Esophagus squamous epithelium (tissue), 4 donors: ENCODE measurements around the gene LBX2.

ENCODE experiments used
- POLR2A ChIP-seq, 4 donors: fragments of 450-650 bp; IDR thresholded peaks; one replicate each; pipeline ENCODE4 v1.6.1; 2017; ENCODE audit warnings: antibody characterized with exemption in 4 of 4, mild to moderate bottlenecking in 4 of 4, moderate library complexity in 3 of 4
- TF ChIP-seq, protein P1 (sequence below), 6 experiments: fragments of 450-650 bp in 4 of 6; fragments of 200-600 bp in 2 of 6; sonication (generic) in 2 of 6; IDR thresholded peaks; one replicate each; pipeline ENCODE4 v1.5.1; 2016 to 2019; ENCODE audit warnings: antibody characterized with exemption in 6 of 6, mild to moderate bottlenecking in 4 of 6, moderate library complexity in 4 of 6

DNA sequence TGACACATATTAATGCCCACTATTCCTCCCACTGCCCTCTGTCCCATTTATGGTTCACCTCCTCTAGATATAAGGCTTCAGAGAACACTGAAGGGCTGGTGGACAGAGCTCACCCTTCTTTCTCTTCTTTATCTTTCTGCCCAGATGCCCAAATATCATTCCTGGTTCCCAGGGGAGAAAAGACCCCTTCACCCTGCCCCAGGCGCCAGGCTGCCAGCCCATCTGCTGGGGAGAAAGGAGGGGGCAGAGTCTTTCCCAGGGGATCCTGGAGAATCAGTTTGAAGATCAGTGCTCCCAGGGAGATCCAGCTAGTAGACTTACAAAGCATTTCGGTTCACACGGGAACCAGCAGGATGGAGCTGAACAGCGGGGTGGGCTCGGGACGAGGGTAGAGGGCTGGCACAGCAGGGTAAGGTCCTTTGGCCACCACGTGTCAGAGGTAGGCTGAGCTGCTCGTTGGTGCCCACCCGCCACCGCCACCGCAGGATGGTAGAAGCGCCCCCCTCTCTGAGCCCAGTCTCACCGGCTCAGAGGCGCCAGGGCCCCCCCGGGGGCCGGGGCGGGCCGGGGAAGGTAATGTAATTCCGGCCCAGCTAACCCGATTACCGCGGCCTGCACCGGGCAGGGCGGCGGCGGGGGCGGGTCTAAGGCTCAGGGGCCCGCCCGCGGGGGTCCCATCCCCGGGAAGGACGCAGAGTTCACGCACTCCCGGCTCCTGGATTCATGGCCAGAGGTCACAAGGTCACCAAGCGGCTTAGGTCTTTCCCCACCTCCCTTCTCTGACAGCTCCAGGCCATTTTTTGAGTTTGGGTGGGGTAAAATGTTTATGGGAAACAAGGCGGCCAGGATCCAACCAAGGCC is 13.6 kb upstream of the LBX2 start:
- TF ChIP-seq, protein P1, sequence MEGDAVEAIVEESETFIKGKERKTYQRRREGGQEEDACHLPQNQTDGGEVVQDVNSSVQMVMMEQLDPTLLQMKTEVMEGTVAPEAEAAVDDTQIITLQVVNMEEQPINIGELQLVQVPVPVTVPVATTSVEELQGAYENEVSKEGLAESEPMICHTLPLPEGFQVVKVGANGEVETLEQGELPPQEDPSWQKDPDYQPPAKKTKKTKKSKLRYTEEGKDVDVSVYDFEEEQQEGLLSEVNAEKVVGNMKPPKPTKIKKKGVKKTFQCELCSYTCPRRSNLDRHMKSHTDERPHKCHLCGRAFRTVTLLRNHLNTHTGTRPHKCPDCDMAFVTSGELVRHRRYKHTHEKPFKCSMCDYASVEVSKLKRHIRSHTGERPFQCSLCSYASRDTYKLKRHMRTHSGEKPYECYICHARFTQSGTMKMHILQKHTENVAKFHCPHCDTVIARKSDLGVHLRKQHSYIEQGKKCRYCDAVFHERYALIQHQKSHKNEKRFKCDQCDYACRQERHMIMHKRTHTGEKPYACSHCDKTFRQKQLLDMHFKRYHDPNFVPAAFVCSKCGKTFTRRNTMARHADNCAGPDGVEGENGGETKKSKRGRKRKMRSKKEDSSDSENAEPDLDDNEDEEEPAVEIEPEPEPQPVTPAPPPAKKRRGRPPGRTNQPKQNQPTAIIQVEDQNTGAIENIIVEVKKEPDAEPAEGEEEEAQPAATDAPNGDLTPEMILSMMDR (IDR thresholded peaks at IDR 0.05) = no peak
- TF ChIP-seq POLR2A (IDR thresholded peaks at IDR 0.05) = no peak
